Right atrium auricular region (tissue), 2 donors: ENCODE results near the gene SLX4IP. TPM values are rescaled to one million over a fixed set of nuclear protein-coding genes. Genes with fewer than 3 reads are reported as not detected.

Experiments used
- DNase-seq: peaks from one replicate; pipeline ENCODE4 v3.0.0-alpha.2; 2019; ENCODE audit warnings: low spot score
- H3K27ac ChIP-seq, 2 donors: fragments of 200-600 bp; sonication (generic); 1 replicate in 1 of 2; 2 replicates in 1 of 2; pipeline ENCODE4 v1.5.1; 2016 to 2019
- H3K27me3 ChIP-seq, 2 donors: fragments of 200-600 bp; sonication (generic); one replicate each; pipeline versions ENCODE4 v1.5.1 to v1.6.0; 2017 to 2019
- H3K36me3 ChIP-seq: fragments of 200-600 bp; sonication (generic); one replicate; pipeline ENCODE4 v1.5.1; 2016
- H3K4me1 ChIP-seq, 2 donors: fragments of 200-600 bp; sonication (generic); one replicate each; pipeline versions ENCODE4 v1.5.1 to v1.6.0; 2017 to 2019
- H3K4me3 ChIP-seq, 2 donors: fragments of 200-600 bp; sonication (generic); 1 replicate in 1 of 2; 2 replicates in 1 of 2; pipeline ENCODE4 v1.5.1; 2017 to 2019; ENCODE audit warnings: mild to moderate bottlenecking in 1 of 2, moderate library complexity in 1 of 2
- H3K9me3 ChIP-seq, 2 donors: fragments of 200-600 bp; sonication (generic); one replicate each; pipeline ENCODE4 v1.5.1; 2019
- CTCF ChIP-seq, 2 donors: fragments of 200-600 bp; sonication (generic); IDR thresholded peaks; one replicate each; pipeline ENCODE4 v1.5.1; 2019; ENCODE audit warnings: antibody characterized with exemption in 2 of 2
- microRNA-seq, 2 donors: library from miRNA; unstranded; fragments of <30 nt; microRNA quantifications; one replicate each; pipeline ENCODE4, GENCODE V29; 2016 to 2017; ENCODE audit warnings: borderline number of aligned reads in 2 of 2, borderline replicate concordance in 1 of 2
- total RNA-seq, 2 donors: library from RNA; depleted of rRNA; stranded (reverse); fragments of >200 nt; gene quantifications; one replicate each; pipeline ENCODE4 v1.1.0, GENCODE V29; 2016

Gene SLX4IP
- total RNA-seq, 2 donors from 2014 or later, result 1.1 to 2.0 TPM

DNA sequence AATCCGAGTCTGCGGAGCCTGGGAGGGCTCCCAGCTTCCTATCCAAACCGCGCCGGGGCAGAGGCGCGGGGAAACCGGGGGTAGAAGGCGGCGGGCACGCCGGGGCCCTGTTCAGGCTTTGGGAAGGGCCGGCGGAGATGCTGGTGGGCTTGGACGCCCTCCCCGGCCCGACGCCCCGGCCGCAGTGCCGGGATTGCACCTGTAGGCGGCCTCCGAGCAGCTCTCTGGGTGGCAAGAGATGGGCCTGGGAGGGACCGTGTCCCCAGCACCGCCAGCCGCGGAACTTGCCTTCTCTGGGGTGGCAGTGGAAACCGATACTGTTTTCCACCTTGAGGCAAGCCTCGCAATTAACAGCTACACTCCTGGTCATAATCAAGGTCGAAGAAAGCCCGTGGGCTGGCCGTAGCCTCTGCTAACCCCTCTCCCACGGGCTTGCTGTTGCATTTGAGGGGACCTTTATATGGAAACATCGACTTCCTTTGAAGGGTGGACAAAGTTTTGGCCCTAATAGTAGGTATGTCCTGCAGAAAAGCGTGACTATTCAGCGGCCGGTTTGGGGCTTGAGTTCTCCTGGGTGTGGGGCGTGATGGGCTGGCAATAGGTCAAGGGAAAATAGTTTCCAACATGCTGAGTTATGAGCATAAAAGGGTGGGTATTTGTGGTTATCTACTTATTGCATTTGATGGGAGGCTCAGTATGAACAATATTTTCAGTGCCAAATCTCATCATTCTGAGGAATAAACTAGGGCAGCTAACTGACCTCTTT, 239.8 kb downstream of the SLX4IP start:
- Histone ChIP-seq H3K9me3 (no peaks in the 10 kb centered on the region), H3K4me1 (peaks cover 0 to 26% of the 10 kb centered on the region in 2 donors), H3K36me3 (no peaks in the 10 kb centered on the region), H3K4me3 (peak overlapping the region; percentile 87 to 94), H3K27me3 (no peaks in the 10 kb centered on the region), H3K27ac (peak overlapping the region; percentile 98)
- DNase-seq, result peak; percentile 84
- peak; percentile 92 to 95 for TF ChIP-seq CTCF (IDR thresholded peaks at IDR 0.05)

GRCh38 chr20:10675450-10675848, 240.3 kb downstream of the SLX4IP start:
- Histone ChIP-seq H3K27me3 (no peaks in the 10 kb centered on the region), H3K4me3 (no peak overlapping the region)
- no peak for TF ChIP-seq CTCF (IDR thresholded peaks at IDR 0.05)

GRCh38 chr20:10676518-10676917, 241.4 kb downstream of the SLX4IP start:
- DNase-seq, result no peak
- H3K4me1 ChIP-seq, result peaks cover 0 to 11% of the 10 kb centered on the region in 2 donors
- H3K27ac ChIP-seq, result no peak overlapping the region
- no peak overlapping the region for H3K4me3 ChIP-seq
- no peaks in the 10 kb centered on the region for H3K9me3 ChIP-seq
- no peaks in the 10 kb centered on the region for H3K27me3 ChIP-seq
- no peak for TF ChIP-seq CTCF (IDR thresholded peaks at IDR 0.05)
- H3K36me3 ChIP-seq, result no peaks in the 10 kb centered on the region

More at GRCh38 chr20:10675450-10675848, 240.3 kb downstream of the SLX4IP start:
- peak overlapping the region in 1 of 2 donors; percentile 20 for H3K27ac ChIP-seq
- no peaks in the 10 kb centered on the region for H3K9me3 ChIP-seq
- DNase-seq, result no peak
- H3K36me3 ChIP-seq, result no peaks in the 10 kb centered on the region
- H3K4me1 ChIP-seq, result peaks cover 0 to 22% of the 10 kb centered on the region in 2 donors

Small RNA genes lying within 50 kb of the gene (microRNA-seq; reads per million reads assigned to microRNA genes)
- gene MIR6870, result 0 to 1.4 reads per million in 2 donors

Other genes with a start within 250 kb of the SLX4IP start
- 1 to 10 TPM in 1 of 2 donors, under 1 TPM in 1; 0.74 to 9.3 TPM for gene SNAP25, start 216.5 kb upstream of the SLX4IP start, total RNA-seq
- 10 to 100 TPM; 12.4 to 15.4 TPM for gene MKKS, start 1.1 kb upstream of the SLX4IP start, total RNA-seq
- 10 to 100 TPM; 30.9 to 32.8 TPM for gene JAG1, start 238.7 kb downstream of the SLX4IP start, total RNA-seq